NCI-H2107 treated with DMSO at 0.1 percent for 48 hours (cell line): Measurements from ENCODE around the gene EIF1AD.
A peak's percentile ranks its signal among the peaks of the same experiment; 100 is the strongest.

Experiments used
- DNase-seq: peaks from one replicate; lab custom pipeline; 2025; ENCODE audit not compliant: unreplicated experiment; lab: John Stamatoyannopoulos, UW

The EIF1AD gene

DNA sequence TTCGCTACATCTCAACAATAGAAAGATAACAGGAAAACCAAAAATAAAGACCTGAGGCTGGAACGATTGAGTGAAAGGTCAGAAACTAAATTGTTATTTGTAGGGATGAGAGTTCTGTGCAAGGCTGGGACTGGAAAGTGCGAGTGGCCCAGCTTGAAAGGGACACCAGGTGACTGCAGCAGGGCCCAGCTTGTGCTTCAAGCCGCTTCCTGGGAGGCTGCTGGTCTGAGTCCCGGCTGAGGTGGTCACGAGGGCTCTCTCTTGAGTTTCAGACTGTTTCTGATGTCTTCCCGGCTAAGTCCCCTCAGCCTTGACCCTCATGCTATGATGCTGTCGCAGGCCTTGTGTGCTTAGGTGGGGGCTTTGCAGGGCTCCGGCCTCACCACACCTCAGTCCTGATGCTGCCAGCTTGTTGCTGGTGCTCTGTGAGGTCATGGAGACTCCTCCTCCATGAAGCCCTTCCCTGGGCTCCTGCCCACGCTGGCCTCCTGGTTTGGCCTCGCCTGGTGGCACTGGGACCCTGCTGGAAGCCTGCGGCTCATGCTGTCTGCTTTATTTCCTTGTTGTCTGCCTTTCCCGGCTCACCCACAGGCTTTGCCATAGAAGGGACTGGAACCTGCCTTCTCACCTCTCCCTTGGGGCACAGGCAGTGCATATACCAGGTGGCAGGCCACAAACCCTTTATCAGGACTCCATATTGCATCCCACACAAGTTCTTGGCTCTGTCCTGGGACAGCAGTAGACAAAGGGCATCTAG is 4.4 kb upstream of the EIF1AD start:
- DNase-seq = no peak

DNA sequence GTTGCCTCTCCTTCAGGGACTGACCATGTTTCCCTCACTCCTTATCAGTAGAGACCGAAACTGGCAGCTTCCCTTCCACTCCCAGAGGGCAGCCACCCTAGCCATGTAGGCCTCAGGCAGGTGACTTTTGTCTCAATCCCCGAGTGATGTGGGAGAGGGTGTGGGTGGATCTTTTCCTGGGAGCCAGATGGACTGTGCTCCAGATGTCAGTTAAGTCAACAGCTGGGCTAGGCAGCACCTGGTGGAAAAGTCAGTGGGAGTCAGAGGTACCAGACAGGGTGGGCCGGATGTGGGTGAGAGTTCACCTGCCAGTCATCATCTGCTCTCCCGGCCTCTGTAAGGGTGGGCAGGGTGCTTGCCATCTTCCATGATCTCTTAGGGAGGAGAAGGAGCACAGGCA is 2.2 kb upstream of the EIF1AD start:
- no peak for DNase-seq

DNA sequence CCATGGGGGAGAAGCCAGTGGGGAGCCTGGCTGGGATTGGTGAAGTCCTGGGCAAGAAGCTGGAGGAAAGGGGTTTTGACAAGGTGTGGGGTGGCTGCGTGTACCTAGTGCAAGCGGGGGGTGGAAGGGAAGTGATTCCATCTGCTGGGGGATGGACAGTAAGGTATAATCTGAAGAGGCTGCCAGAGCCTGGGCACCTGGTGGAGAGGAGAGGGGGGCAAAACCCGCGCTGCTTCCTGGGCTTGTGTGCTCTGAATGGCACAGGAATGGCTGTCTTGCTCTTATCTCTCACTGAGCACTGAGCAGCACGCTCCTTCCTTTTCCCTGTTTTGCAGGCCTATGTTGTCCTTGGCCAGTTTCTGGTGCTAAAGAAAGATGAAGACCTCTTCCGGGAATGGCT is 1.3 kb upstream of the EIF1AD start:
- no peak for DNase-seq

DNA sequence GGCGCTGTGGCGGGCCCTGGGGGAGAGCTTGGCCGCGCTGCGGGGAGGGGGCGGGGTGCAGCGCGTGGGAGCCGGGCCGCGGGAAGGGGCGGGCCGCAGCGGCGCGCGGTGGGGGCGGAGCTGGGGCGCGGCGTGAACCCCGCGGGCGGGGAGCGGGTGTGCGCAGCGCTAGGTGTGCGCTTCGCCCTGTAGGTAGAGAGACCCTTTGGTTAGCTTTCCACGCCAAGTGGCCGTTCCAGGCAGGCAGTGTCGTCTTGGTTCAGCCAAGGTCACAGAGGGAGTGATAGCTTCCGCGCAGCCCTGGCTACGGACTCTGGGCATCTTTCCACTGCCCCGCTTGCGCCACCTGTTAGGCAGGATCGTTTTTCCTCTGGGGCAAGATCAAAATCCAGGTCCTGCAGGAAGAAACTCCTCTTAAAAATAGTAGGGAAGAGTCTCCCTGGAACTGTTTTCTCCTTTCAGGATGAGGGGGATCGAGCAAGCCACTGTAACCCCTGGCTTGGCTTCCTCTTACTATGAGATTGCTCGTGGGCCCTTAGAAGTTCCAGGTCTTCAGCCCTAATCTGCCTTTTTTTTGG is 780 bp upstream of the EIF1AD start:
- DNase-seq = no peak

DNA sequence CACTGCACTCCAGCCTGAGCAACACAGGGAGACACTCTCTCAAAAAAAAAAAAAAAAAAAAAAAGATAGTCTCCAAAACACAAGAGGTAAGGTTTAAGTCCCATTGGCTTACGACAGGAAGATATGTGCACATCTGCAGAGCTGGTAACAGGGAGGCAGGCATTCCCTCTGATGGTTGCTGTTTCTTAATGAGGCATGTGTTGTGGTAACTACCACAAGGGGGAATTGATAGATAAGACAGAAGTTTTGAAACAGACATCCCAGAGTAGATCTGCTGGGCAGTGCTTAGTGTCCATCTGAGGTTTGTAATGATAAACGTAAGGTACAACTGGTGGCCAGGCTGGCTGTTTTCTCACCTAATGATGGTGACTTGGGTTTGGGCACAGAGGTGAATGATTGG is 4.7 kb downstream of the EIF1AD start:
- DNase-seq = no peak

DNA sequence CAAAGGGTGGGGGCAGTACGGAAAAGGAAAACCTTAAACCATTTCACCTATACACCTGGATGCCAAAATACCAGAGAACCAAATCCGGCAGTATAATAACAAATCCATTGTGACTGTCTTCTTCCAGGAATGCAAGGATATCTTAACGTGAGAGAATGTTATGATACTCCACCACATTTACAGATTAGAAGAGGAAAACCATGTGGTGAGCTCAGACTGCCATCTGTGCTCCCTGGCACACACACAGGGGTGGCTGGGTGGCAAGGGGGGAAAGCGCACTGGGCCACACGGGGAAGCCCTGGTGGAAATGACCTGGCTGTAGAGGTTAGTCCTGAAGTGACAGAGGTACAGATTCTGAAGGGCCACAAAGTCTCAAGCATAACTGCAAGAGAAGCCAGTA is 9.9 kb downstream of the EIF1AD start:
- no peak for DNase-seq

DNA sequence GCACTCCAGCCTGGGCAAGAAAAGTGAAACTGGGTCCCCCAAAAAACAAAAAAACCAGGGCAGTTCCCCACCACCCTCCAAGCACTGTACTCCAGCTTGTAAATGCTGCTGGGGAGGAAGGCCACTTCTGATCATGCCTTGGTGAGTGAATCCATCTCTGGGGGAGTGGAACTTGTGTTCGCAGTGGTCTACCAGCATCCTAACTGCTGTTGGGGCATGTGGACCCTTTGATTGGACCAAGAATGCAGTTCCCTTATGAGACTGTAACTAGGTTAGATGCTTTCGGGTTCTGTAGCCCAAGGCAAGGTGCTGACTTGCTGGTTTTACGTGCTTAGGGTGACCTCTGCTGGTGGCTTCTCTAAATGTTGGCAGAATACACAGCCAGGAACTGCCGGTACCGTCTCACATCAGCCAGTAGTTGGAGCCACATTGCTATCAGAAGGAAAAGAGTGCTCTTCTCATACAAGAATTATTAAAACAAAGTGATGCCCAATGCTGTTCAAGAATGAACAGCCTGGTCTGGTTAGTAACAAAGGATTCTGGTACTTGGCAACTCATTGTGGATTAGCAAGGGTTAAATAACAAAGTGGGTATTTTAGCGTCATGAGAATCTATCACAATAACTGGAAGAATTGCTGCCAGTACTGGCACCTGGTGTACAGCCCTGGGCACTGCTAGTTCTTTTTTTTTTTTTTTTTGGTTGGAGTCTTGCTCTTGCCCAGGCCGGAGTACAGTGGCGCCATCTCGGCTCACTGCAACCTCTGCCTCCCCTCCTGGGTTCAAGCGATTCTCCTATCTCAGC is 13.0 kb downstream of the EIF1AD start:
- DNase-seq = peak; percentile 95

DNA sequence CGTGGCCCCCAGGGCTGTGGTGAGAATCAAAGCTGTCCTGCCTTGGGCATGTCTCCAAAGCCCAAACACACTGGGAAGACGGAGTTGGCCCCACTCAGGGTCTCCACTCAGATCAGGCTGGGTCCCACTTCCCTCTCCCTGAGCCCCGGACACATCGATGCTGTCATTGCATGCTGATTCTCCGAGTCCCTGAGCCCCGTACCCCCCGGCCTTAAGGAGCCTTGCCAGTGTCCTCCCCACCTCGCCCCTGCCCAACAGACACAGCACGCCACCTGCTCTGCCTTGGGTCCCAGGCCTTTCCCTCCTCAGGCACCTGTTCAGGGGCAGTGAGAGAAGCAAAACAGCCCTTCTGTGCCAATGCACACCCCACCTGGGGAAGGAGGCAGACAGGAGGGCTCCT is 14.6 kb downstream of the EIF1AD start:
- no peak for DNase-seq

DNA sequence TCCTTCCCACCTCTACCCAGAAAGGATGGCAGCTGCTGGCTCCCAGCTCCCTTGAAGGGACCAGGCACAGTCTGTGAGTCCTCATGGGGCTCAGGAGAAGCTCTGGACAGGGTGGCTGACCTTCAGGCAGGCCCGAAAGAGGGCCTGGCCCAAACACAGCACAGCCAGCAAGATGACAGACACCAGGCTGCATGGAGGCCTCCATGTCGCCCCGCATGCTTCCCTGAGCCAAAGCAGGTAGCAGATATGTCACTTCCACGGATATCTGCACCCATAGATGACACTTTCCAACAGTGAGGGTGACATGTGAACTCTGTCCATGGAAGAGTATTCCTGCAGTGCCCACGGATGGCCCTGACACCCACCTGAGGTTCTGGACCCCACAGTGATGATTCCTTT is 18.4 kb downstream of the EIF1AD start:
- DNase-seq = no peak

DNA sequence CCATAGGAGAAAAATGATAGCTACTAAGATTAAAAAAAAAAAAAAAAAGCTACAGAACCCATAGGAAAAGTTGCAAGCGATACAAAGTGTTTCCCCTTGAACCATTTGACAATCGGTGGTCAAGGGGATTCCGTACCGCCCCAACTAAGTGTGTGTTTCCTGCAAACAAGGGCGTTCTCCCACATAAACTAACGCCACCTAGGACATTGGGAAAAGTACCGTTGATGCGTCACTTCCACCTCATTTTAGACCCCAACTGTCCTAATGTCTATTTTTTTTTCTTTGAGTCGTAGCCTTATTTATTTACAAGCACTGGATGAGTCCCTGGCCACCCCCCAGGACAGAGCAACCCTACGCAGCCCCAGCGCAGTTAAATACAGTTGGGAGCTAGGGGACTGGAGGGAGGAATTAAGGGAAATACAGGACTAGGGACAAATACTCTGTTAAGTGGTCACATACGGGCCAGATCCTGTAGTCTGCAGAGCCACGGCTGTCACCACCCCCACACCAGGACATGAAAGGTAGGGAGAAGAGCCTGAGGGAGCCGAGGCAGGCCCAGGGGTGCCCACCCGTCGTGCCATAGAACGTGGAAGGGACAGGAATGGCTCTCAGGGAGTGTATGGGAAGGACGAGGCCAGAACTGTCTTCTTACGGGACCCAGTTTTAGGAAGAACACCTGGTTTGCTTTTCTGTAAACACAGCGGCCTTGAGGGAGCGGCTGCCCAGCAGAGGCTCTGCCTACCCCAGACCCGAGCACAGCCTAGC is 19.0 kb downstream of the EIF1AD start:
- no peak for DNase-seq

DNA sequence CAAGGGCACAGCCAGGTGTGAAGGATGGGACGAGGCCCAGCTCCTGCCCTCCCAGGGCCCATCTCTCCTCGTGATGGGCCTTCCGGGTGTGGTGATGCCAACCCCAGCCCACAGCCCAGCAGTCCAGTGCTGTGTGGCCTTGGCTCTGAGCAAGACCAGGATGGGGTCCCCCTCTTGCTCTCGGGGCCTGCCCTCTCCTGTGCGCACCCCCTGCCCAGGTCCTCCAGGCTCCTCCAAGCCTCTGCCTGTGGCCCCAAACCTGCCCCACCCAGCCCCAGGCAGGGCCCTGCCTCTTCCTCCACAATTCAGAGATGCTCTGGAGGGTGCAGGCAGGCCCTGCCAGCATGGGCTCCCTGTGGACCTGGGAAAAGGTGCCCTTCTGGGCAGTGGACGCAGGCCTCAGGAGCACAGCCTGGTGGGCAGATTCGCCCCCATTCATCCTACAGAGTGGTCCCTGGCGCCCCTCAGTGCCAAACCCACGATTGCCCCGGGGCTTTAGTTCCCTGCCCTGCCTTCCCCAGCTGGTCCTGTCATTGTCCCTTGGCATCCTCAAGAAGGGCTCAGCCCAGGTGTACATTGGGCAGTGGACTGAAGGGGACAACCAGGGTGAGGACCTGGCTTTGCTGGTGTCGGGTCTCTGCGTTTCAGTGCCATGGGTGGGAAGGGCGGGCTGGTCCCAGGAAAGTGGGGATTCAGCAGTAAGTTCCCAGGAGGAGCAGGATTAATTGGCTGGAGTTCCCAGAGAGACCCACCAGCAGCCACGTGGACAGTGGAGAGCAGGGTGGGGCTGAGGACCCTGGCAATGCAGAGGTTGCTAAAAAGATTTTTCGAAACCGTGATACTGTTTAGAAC is 19.8 kb downstream of the EIF1AD start:
- no peak for DNase-seq

DNA sequence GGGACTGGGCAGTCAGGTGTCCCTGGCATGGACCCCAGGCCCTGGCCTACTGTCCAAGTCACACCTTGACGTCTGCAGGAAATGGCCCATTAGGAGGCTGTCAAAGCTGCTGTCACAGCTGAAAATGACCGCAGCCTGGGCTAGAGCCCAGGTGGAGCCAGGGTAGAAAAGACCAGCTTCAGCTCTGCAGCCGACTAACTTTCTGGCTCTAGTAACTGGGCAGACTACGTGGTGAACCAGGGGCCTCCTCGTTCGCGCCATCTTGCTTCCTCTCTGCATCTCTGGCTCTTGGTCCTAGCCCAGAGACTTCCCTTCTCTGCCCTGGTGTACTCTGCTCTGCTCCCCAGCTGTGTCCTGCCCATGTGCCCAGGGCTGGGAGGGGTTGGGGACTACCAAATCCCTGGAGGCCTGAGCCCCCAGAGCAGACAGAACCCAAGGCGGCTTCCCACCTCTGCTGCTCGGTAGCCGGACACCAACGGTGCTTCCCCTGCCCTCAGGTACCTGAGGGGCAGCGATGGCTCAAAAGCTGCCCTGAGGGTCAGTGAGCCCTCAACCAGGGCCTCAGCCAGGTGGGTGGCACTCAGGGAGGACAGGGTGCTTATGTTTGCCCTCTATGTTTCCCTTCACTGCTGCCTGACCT is 20.7 kb downstream of the EIF1AD start:
- no peak for DNase-seq

DNA sequence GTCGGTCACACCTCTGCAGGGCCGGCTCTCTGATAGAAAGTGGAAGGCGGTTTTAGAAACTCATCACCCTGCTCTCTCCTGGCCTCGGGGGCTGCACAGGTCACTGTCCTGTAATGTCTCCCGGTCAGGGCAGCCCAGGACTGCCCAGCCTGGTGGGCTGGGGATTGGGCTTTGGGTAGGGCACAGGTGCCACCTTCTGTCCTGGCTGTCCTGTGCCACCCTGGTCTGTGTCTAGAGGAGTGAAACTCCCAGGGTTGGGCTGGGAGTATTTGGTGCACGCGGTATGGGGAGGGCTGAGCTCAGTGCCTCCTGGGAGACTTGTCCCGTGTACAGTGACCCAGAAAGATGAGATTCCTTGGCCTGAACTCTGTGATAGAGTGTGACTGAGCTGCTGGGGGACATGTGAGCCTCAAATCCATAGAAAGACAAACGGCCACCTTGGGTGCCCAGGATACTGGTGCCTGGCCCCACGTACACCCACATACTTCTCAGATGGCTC is 22.6 kb downstream of the EIF1AD start:
- DNase-seq = no peak

DNA sequence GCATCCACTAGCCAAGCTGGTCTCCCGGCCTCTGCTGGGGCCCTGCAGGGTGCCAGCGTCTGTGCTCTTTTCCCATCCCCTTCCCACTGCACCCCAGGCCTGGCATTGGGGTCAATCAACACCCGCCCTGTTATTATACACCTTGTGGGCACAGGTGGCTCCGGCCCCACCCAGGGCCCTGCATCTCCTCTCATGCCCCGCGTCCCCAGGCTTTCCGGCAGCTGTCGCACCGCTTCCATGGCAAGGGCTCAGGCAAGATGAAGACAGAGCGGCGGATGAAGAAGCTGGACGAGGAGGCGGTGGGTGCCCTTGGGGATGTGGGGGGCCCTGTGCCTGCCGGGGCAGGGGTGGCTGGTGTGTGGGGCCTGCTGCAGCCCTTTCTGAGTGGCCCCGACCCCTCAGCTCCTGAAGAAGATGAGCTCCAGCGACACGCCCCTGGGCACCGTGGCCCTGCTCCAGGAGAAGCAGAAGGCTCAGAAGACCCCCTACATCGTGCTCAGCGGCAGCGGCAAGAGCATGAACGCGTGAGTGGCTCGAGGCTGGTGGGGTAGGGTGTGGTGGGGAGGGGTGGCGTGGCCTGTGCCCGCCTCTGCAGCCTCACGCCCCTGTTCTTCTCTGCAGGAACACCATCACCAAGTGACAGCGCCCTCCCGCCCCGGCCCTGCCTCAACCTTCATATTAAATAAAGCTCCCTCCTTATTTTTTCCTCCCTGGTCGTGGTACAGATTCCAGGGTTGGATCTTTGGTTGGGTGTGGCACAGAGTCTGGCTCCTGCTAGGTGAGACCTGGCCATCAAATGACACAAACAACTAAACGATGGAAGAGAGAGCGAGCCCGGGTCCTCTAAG is 23.3 kb downstream of the EIF1AD start:
- no peak for DNase-seq

DNA sequence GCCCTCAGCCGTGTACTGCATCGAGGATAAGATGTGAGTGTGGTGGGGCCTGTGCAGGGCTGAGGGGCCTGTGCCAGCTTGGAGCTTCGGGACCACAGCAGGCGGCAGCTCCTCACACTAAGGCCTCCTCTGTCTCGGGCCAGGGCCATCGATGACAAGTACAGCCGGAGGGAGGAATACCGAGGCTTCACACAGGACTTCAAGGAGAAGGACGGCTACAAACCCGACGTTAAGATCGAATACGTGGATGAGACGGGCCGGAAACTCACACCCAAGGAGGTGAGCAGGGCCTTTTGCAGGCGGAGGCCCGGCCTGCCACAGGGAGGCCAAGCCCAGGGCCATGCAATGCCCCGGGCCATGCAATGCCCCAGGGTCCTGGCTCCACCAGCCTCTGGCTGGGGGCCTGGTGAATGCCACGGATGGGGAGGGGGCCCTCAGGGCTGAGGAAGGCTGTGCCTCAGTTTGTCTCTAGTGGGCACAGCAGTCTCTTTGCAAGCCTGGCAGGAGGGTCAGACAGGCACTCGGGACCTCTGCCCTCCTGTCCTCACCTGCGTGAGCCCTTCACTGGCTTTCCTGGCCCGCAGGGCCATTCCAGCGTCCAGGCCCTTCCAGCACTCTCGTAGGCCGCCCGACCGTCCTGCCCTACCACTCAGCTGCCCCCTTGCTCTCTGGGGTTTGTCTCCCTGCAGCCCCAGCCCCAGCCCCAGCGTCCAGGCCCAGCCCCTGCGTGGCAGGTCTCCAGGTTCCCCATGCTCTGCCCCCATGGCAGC is 24.2 kb downstream of the EIF1AD start:
- no peak for DNase-seq

DNA sequence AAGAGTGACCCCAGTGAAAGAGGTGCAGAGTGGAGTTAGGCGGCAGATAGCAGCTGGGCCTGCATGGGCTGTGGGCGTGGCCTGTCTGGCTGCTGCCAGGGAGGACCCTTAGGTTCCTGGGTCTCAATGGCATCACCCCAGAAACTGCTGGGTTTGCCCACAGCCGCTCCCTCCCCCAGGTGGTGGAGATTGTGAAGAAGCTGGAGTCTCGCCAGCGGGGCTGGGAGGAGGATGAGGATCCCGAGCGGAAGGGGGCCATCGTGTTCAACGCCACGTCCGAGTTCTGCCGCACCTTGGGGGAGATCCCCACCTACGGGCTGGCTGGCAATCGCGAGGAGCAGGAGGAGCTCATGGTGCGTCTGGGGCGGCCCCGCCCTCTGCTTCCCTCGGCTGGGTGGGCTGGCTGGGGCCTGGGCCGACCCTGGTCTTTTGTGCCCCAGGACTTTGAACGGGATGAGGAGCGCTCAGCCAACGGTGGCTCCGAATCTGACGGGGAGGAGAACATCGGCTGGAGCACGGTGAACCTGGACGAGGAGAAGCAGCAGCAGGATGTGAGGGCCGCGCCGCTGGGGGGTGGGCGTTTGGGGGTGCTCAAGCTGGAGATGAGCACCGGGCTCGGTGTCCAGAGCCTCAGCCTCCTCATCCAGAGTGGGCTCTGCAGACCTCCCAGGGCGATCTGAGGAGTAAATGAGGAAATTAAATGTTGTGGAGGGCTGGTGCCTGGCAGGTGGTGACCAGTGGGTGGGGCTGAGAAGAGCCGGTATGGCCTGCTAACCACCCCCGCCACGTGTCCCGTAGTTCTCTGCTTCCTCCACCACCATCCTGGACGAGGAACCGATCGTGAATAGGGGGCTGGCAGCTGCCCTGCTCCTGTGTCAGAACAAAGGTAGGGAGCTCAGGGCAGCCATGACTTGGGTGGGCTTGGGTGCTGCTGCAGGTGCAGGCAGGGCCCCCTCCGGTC is 25.5 kb downstream of the EIF1AD start:
- DNase-seq = no peak

DNA sequence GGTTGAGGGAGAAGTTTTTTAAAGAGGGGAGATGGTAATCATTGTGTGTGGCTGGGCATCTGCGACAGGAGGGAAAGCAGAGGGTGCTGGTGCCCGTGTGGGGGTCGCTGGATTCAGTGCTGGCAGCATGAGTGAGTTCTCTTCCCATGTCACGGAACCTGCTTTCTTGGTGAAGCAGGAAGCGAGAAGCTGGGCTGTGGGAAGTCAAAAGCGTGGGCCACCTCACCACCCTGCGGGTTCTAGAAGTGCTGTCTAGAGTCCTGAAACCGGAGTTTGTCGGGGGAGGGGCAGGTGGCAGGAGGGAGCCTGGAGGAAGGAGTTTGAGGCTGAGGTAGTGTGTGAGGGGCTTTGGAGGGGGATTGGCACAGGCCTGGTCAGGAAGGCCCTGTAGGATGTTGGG is 26.2 kb downstream of the EIF1AD start:
- DNase-seq = no peak
